Spleen (tissue), 13 donors: ENCODE measurements around the gene NSF. TPM values are rescaled to one million over a fixed set of nuclear protein-coding genes. Genes with fewer than 3 reads are reported as not detected.
"Not testable (repeated sequence)": the region's sequence is repeated elsewhere in the genome, so short reads cannot be mapped to it uniquely, and the experiment has no call there.

ENCODE experiments used
- DNase-seq: peaks from one replicate; pipeline ENCODE4 v3.0.0-alpha.2; 2020
- H3K27ac ChIP-seq, 8 donors: fragments of 200-600 bp; sonication (generic) in 7 of 8; 1 replicate in 4 of 8; 2 replicates in 4 of 8; pipeline versions ENCODE4 v1.5.0 to v1.8.0; 2016 to 2021; ENCODE audit warnings: inconsistent platforms in 4 of 8, mild to moderate bottlenecking in 4 of 8, moderate library complexity in 1 of 8
- H3K27me3 ChIP-seq, 7 donors: fragments of 200-600 bp; sonication (generic) in 6 of 7; replicated peaks in 1 of 7; 1 replicate in 4 of 7; 2 replicates in 3 of 7; pipeline versions ENCODE4 v1.5.0 to v1.8.0; 2016 to 2021; ENCODE audit warnings: inconsistent platforms in 3 of 7, mild to moderate bottlenecking in 1 of 7
- H3K36me3 ChIP-seq, 6 donors: fragments of 200-600 bp; sonication (generic) in 5 of 6; 1 replicate in 4 of 6; 2 replicates in 2 of 6; pipeline versions ENCODE4 v1.5.0 to v1.8.0; 2016 to 2021; ENCODE audit warnings: inconsistent platforms in 2 of 6
- H3K4me1 ChIP-seq, 6 donors: fragments of 200-600 bp; sonication (generic) in 5 of 6; 1 replicate in 3 of 6; 2 replicates in 3 of 6; pipeline versions ENCODE4 v1.5.0 to v1.8.0; 2016 to 2021; ENCODE audit warnings: inconsistent platforms in 3 of 6
- H3K4me3 ChIP-seq, 8 donors: fragments of 200-600 bp; sonication (generic) in 7 of 8; 1 replicate in 4 of 8; 2 replicates in 4 of 8; pipeline versions ENCODE4 v1.5.0 to v1.8.0; 2016 to 2021; ENCODE audit warnings: inconsistent platforms in 4 of 8, mild to moderate bottlenecking in 4 of 8, moderate library complexity in 2 of 8
- H3K9me3 ChIP-seq, 8 donors: fragments of 200-600 bp; sonication (generic) in 7 of 8; 1 replicate in 4 of 8; 2 replicates in 4 of 8; pipeline versions ENCODE4 v1.5.0 to v1.8.0; 2016 to 2021; ENCODE audit warnings: inconsistent platforms in 4 of 8
- WGBS, 5 donors: extraction: QIAGEN DNeasy Blood & Tissue Kit in 3 of 5; methylation state at CpG; one replicate each; pipeline versions ENCODE4 v1.1.5 to v1.1.7; 2013 to 2018; 5-methylcytosine and 5-hydroxymethylcytosine counted together
- intact Hi-C: fragments of 100-400 bp; cut with DNase I; formaldehyde crosslinking; loops from one replicate; pipeline ENCODE4 v1.15.0; 2023; ENCODE audit warnings: low total_unique reads
- long read RNA-seq, 2 donors: transcript quantifications; one replicate each; lab custom pipeline, GENCODE V29; 2026
- polyA plus RNA-seq, 3 donors: library from polyadenylated mRNA; stranded (reverse); fragments of 200-250 nt; gene quantifications; one replicate each; pipeline ENCODE4 v1.2.1, GENCODE V29; 2013
- total RNA-seq, 7 donors: library from RNA; depleted of rRNA in 3 of 7; stranded (reverse); fragments of >200 nt in 3 of 7; fragmentation: NEBNext Ultra II Directional in 4 of 7; extraction: Animal tissue kit (Norgen Biotek cat#: 25700) in 4 of 7; gene quantifications; one replicate each; pipeline versions ENCODE4 v1.1.0 to v1.2.1, GENCODE V29; 2016 to 2021
- donor health status: healthy with polysubstance abuse.
- donor health status: DM: no; HTN: no; CAD: no; lungs with moderate emphysema.
- donor health status: DM: no; HTN: no; CAD: no.
- donor health status: Bipolar disorder and iron deficiency.
- donor health status: healthy.
- donor health status: DM: no; HTN: no; CAD: no.
- donor health status: DM: yes; HTN: yes; CAD: no.

The NSF gene
- total RNA-seq, result 10 to 100 TPM; 38.1 to 57.6 (median 48.2) TPM
- 10 to 100 TPM in 1 of 3 donors, 1 to 10 TPM in 2; 8.7 to 11.4 (median 9.2) TPM for polyA plus RNA-seq
- long read RNA-seq, donor 1, transcript NSF-201 (21 exons, 3,983 nt), result major isoform, 6 of 8 reads
- long read RNA-seq, donor 1, partial matches to known transcripts, result 0 of 8 reads
- long read RNA-seq, donor 1, other reads (novel, unspliced or antisense), result 0 of 8 reads
- long read RNA-seq, donor 2, partial matches to known transcripts, result 0 of 1 reads
- long read RNA-seq, donor 2, other reads (novel, unspliced or antisense), result 0 of 1 reads

DNA sequence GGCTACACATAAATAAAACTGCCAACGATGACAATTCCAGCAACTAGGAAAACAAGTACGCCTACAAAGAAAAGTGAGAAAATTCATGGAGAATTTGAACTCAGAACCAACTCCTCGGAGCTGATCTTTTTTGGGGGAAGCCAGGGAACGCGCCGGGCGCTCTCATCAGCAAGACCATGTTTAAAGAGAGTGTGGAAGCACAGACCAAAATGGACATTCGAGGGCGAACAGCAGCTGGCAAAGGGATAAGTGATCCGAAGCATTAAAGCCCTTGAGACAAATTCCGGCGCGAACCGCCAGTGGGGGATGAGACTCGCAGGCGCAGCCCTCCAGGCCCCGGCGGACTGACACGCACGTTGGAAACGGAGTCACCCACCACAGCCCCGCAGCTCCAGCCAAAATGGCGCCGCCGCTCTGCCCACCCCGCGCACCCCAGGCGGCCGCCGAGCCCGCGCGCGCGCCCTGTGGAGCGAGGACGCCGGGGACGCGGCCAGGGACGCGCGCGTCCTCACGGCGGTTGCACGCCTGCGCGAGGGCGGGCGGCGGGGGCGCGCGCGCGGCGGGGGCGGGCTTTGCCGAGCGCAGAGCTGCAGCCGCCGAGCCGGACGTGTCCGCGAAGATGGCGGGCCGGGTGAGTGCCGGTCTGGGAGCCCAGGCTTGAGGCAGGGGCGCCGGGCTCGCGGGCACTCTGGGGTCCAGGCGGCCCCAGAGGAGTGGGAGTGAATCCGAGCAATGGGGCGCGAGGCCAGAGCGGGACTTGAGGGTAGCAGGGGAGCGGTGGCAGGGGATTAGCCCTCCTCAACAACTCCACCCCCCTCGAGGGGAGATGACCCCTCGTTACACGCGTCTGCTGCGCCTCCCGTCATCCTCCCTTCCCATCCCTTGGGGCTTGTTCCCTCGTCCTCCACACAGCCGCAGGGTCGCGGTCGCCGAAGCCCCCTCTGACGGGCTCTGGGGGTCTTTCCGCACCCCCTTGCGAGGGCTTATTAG is at the start of gene NSF:
Gene NSF, plus strand, starts transcription at position 513 of the 990 bp plus-strand sequence. Its CDS starts 107 bp downstream, at position 620.
- H3K27me3 ChIP-seq, DNase-seq, H3K9me3 ChIP-seq, H3K36me3 ChIP-seq, H3K27ac ChIP-seq, intact Hi-C loops, H3K4me1 ChIP-seq, H3K4me3 ChIP-seq: not testable (repeated sequence)
- WGBS, 5 donors, result no CpG with 5 or more reads among the region's 95 CpGs

DNA sequence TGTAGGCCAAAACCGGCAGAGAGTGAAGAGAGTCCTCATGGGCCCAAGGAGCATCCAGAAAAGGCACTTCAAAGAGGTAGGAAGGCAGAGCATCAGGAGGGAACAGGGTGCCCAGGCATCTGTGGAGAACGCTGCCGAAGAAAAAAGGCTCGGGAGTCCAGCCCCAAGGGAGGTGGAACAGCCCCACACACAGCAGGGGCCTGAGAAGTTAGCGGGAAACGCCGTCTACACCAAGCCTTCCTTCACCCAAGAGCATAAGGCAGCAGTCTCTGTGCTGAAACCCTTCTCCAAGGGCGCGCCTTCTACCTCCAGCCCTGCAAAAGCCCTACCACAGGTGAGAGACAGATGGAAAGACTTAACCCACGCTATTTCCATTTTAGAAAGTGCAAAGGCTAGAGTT is 41.9 kb upstream of the NSF start:
- intact Hi-C loops, H3K4me3 ChIP-seq, H3K27ac ChIP-seq, H3K4me1 ChIP-seq, H3K27me3 ChIP-seq, H3K9me3 ChIP-seq: not testable (repeated sequence)
- 90 to 97% (median 94%) methylated on average over 9 of the region's 10 CpGs for WGBS, 5 donors
- H3K36me3 ChIP-seq, result peaks cover 0 to 22% (median 4%) of the 10 kb centered on the region in 6 donors
- peak; percentile 18 for DNase-seq

DNA sequence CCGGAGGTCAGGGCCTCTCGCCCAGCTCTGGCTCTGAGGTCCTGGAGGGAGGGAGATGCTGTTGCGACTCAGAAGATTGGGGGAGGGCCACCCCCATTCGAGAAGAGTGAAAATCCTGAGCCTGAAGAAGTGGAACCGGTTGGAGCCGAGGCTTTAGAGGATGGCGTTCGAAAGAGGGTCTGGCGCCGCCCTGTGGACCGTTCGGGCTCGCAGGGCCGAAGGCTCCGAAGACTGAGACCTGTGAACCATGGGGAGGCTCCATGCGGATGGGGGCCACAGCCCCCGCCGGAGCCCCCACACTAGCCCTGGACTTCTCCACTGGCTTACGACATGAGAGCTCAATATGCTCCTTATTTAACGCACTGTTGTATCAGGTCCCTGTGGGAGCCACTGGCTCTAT is 31.3 kb upstream of the NSF start:
- H3K27ac ChIP-seq, DNase-seq, H3K9me3 ChIP-seq, H3K36me3 ChIP-seq, intact Hi-C loops, H3K4me1 ChIP-seq, H3K4me3 ChIP-seq, H3K27me3 ChIP-seq: not testable (repeated sequence)
- WGBS, 5 donors, result no CpG with 5 or more reads among the region's 20 CpGs

DNA sequence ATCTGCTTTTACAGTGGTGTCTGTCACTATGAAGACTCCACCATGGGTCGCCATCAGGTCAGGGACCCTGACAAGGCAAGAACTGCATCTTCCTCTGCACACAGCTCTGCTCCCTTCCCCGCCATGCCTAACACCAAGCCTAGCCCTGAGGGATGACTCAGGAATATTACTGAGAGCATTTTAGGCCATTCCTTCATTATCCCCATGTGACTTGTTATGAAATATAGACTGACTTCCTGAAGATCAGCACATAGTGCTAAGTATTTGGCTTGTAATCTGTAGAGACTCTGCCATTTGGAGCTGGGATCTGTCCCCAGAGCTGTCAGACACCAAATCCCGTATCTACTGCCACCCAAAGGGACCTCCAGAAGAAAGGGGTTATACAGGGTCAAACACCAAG is 30.4 kb upstream of the NSF start:
- intact Hi-C loops, H3K27me3 ChIP-seq, H3K9me3 ChIP-seq, H3K27ac ChIP-seq, H3K36me3 ChIP-seq, H3K4me1 ChIP-seq, H3K4me3 ChIP-seq, DNase-seq: not testable (repeated sequence)
- no CpG with 5 or more reads among the region's 3 CpGs for WGBS, 5 donors

DNA sequence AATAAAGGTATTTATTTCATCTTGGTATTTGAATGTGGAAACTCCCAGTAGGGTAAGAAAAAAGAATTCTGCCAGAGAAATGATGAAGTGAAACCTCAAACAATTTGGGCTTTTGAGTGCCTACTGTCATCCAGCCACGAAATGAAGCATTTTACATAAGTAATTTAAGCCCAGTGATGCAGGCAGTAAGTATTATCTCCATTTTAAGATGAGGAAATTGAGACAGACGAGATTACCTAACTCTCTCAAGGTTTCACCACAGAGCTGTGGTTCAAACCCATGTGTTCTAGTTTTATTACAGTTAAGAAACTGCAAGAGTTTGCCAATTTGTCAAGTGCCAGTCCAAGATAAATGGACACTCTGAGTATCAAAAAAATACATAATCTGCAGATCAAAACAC is 24.2 kb upstream of the NSF start:
- WGBS, 5 donors, result no CpG with 5 or more reads among the region's 2 CpGs
- H3K4me3 ChIP-seq, intact Hi-C loops, H3K36me3 ChIP-seq, H3K9me3 ChIP-seq, DNase-seq, H3K4me1 ChIP-seq, H3K27me3 ChIP-seq, H3K27ac ChIP-seq: not testable (repeated sequence)

DNA sequence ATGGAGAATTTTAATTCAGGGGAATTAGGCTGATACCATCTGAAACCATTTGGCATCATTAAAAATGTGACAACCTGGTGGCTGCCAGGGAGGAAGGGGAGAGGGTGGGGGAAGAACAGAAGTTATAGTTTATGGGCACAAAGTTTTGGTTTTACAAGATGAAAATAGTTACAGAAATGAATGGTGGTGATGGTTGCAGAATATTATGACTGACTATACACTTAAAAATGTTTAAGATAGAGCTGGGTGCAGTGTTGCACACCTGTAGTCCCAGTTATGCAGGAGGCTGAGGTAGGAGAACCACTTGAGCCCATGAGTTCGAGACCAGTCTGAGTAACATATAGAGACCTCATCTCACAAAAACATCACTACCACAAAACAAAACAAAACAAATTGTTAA is 23.5 kb upstream of the NSF start:
- H3K27ac ChIP-seq, H3K4me1 ChIP-seq, H3K27me3 ChIP-seq, H3K9me3 ChIP-seq, H3K4me3 ChIP-seq, intact Hi-C loops, DNase-seq, H3K36me3 ChIP-seq: not testable (repeated sequence)
- WGBS, 5 donors, result no CpG with 5 or more reads among the region's 1 CpG

DNA sequence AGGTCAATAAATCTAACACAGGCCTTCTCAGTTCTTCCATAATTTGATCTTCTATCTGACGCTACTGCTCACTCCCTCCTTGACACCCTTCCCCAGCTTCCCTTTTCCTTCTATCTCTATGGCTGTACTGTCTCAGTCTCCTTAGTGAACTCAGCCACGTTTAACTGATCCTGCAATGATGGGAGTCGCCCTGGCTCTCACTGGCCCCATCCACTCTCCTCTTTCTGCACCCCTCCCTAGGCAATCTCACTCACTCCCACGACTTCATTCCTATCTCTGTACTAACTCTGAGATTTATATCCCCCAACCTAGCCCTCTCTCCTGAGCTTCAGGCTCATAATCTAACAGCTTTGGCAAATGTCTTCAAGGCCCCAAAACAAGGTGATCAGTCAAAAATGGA is 18.7 kb upstream of the NSF start:
- no CpG with 5 or more reads among the region's 4 CpGs for WGBS, 5 donors
- H3K4me1 ChIP-seq, H3K4me3 ChIP-seq, DNase-seq, intact Hi-C loops, H3K36me3 ChIP-seq, H3K9me3 ChIP-seq, H3K27ac ChIP-seq, H3K27me3 ChIP-seq: not testable (repeated sequence)
